Mesothelial cell of epicardium (in vitro differentiated cells): Measurements from ENCODE around the gene GRK5. TPM values are rescaled to one million over a fixed set of nuclear protein-coding genes. Genes with fewer than 3 reads are reported as not detected.

ENCODE experiments used
- DNase-seq, 2 experiments: peaks; one replicate each; pipeline ENCODE4 v3.0.0; 2021; ENCODE audit warnings: low spot score in 2 of 2; ENCODE audit not compliant: unreplicated experiment in 2 of 2
- H3K27ac Mint-ChIP-seq: 2 replicates; pipeline ENCODE4 v1.8.0; 2021; ENCODE audit warnings: mixed read lengths
- H3K27me3 Mint-ChIP-seq: 2 replicates; pipeline ENCODE4 v1.8.0; 2021; ENCODE audit warnings: low read depth, mixed read lengths
- H3K36me3 Mint-ChIP-seq: 2 replicates; pipeline ENCODE4 v1.8.0; 2021; ENCODE audit warnings: mixed read lengths
- H3K4me1 Mint-ChIP-seq: 2 replicates; pipeline ENCODE4 v1.8.0; 2021; ENCODE audit warnings: mixed read lengths
- H3K4me3 Mint-ChIP-seq: 2 replicates; pipeline ENCODE4 v1.8.0; 2021; ENCODE audit warnings: mild to moderate bottlenecking, moderate library complexity, mixed read lengths
- H3K9me3 Mint-ChIP-seq: 2 replicates; pipeline ENCODE4 v1.8.0; 2021; ENCODE audit warnings: mixed read lengths
- total RNA-seq: library from RNA; stranded (reverse); gene quantifications from 3 replicates; pipeline ENCODE4 v1.2.1, GENCODE V29; 2021
- TF ChIP-seq, protein P1 (sequence below): fragments of 200-600 bp; sonication (generic); IDR thresholded peaks from one replicate; pipeline ENCODE4 v1.5.0; 2021; ENCODE audit warnings: antibody characterized with exemption; ENCODE audit not compliant: unreplicated experiment

GRK5 gene
- total RNA-seq, 1 donor from 2014 or later, result 14.5 TPM

DNA sequence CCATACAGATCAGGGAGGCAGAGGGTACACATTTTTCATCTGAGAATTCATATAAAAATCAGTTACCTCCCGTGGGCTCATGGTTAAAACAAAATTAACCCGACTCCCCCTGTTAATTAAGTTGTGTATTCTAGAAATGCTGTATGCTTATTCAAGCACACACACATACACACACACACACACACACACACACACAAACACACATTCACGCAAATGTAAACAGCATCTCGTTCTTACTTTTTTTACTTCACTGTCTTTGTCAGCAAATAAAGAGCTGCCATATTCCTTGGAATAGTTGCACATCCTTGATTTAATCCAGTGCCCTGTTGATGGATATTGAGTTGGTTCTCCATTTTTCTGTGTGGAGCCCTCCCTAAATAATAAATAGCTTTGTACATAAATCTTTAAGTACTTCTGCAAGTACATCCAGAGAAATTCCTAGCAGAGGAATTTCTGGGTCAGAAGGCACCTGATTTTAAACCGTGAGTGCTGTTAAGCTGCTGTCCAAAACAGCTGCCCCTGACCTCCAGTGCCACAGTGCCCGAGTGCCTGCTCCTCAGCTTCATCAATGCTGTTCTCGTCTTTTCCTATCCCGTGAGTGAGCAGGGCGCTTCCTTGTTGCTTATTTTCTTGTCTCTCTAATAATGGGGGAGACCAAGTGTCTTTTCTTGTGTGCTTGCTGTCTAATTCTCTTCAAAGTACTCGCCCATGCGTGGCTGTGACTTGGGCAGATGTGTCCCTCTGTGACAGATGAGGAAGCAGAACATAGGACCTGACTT, 217.9 kb downstream of the GRK5 start:
- TF ChIP-seq, protein P1, sequence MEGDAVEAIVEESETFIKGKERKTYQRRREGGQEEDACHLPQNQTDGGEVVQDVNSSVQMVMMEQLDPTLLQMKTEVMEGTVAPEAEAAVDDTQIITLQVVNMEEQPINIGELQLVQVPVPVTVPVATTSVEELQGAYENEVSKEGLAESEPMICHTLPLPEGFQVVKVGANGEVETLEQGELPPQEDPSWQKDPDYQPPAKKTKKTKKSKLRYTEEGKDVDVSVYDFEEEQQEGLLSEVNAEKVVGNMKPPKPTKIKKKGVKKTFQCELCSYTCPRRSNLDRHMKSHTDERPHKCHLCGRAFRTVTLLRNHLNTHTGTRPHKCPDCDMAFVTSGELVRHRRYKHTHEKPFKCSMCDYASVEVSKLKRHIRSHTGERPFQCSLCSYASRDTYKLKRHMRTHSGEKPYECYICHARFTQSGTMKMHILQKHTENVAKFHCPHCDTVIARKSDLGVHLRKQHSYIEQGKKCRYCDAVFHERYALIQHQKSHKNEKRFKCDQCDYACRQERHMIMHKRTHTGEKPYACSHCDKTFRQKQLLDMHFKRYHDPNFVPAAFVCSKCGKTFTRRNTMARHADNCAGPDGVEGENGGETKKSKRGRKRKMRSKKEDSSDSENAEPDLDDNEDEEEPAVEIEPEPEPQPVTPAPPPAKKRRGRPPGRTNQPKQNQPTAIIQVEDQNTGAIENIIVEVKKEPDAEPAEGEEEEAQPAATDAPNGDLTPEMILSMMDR, result no peak
- Mint-ChIP-seq H3K4me3 (no peak overlapping the region), H3K9me3 (no peaks in the 10 kb centered on the region), H3K27me3 (no peaks in the 10 kb centered on the region), H3K4me1 (no peaks in the 10 kb centered on the region), H3K27ac (no peak overlapping the region), H3K36me3 (no peaks in the 10 kb centered on the region)
- no peak for DNase-seq

- TF ChIP-seq, protein P1, result no peak
- no peak overlapping the region for H3K27ac Mint-ChIP-seq
- H3K4me3 Mint-ChIP-seq, result no peak overlapping the region
- no peaks in the 10 kb centered on the region for H3K36me3 Mint-ChIP-seq
- no peaks in the 10 kb centered on the region for H3K4me1 Mint-ChIP-seq
- no peaks in the 10 kb centered on the region for H3K9me3 Mint-ChIP-seq
- DNase-seq, result no peak
- H3K27me3 Mint-ChIP-seq, result no peaks in the 10 kb centered on the region
Observed at GRCh38 chr10:119425881-119426170, 218.5 kb downstream of the GRK5 start.

- Mint-ChIP-seq H3K4me3 (no peak overlapping the region), H3K4me1 (no peaks in the 10 kb centered on the region), H3K27ac (no peak overlapping the region), H3K27me3 (no peaks in the 10 kb centered on the region), H3K36me3 (no peaks in the 10 kb centered on the region), H3K9me3 (no peaks in the 10 kb centered on the region)
- no peak for DNase-seq
- TF ChIP-seq, protein P1, result no peak
Observed at GRCh38 chr10:119426699-119427098, 219.3 kb downstream of the GRK5 start.

DNA sequence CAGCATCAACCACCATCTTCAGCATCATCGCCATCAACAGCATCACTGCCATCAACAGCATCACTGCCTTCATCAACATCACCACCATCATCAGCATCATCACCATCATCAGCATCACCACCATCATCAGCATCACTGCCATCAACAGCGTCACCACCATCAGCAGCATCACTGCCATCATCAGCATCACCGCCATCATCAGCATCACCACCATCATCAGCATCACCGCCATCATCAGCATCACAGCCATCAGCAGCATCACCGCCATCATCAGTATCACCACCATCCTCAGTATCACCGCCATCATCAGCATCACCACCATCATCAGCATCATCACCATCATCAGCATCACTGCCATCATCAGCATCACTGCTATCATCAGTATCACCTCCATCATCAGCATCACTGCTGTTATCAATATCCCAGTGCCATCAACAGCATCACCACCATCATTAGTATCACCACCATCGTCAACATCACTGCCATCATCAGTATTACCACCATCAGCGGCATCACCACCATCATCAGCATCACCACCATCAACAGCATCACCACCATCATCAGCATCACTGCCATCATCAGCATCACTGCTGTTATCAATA, 220.0 kb downstream of the GRK5 start:
- TF ChIP-seq, protein P1, result no peak
- Mint-ChIP-seq H3K36me3 (no peaks in the 10 kb centered on the region), H3K4me1 (no peaks in the 10 kb centered on the region), H3K27me3 (no peaks in the 10 kb centered on the region), H3K4me3 (no peak overlapping the region), H3K9me3 (no peaks in the 10 kb centered on the region), H3K27ac (no peak overlapping the region)
- DNase-seq, result no peak

- Mint-ChIP-seq H3K4me1 (no peaks in the 10 kb centered on the region), H3K27ac (no peak overlapping the region), H3K27me3 (no peaks in the 10 kb centered on the region), H3K36me3 (peaks cover 4% of the 10 kb centered on the region), H3K9me3 (peaks cover 3% of the 10 kb centered on the region), H3K4me3 (no peak overlapping the region)
- TF ChIP-seq, protein P1, result no peak
- DNase-seq, result no peak
Observed at GRCh38 chr10:119428789-119429188, 221.4 kb downstream of the GRK5 start.
